ENCODE data around the gene CLEC2L.

- no peak for TF ChIP-seq CTCF (conservative IDR thresholded peaks at IDR 0.05; ENCODE audit: low read depth, low read length)
- TF ChIP-seq NFE2L2 (IDR thresholded peaks at IDR 0.05; ENCODE audit: low read depth, low read length): no peak
- no peak for TF ChIP-seq POLR2A (IDR thresholded peaks at IDR 0.05; ENCODE audit: low read depth, low read length)
- TF ChIP-seq FOS (IDR thresholded peaks at IDR 0.05; ENCODE audit: low read depth, low read length): no peak
- no peak for TF ChIP-seq BHLHE40 (IDR thresholded peaks at IDR 0.05; ENCODE audit: low read depth, low read length)
- no peak for TF ChIP-seq RAD21 (IDR thresholded peaks at IDR 0.05; ENCODE audit: low read length)
- TF ChIP-seq MAFK (IDR thresholded peaks at IDR 0.05; ENCODE audit: low read depth, low read length): no peak
Measured at GRCh38 chr7:139560678-139561077, 37.2 kb downstream of the CLEC2L start.

Measured in IMR-90 (cell line).